Lower leg skin (tissue), 3 donors: Measurements from ENCODE around the gene SMPDL3A.

Experiments
- POLR2A ChIP-seq, 2 donors: fragments of 450-650 bp; IDR thresholded peaks; one replicate each; pipeline ENCODE4 v1.6.1; 2016 to 2017; ENCODE audit warnings: antibody characterized with exemption in 2 of 2, mild to moderate bottlenecking in 1 of 2, moderate library complexity in 1 of 2
- TF ChIP-seq, protein P1 (sequence below), 3 donors: fragments of 450-650 bp; IDR thresholded peaks; one replicate each; pipeline ENCODE4 v1.5.1; 2016; ENCODE audit warnings: antibody characterized with exemption in 3 of 3, mild to moderate bottlenecking in 3 of 3, moderate library complexity in 2 of 3

GRCh38 chr6:122755901-122756300 is 33.2 kb upstream of the SMPDL3A start:
- no peak for TF ChIP-seq POLR2A (IDR thresholded peaks at IDR 0.05)
- TF ChIP-seq, protein P1, sequence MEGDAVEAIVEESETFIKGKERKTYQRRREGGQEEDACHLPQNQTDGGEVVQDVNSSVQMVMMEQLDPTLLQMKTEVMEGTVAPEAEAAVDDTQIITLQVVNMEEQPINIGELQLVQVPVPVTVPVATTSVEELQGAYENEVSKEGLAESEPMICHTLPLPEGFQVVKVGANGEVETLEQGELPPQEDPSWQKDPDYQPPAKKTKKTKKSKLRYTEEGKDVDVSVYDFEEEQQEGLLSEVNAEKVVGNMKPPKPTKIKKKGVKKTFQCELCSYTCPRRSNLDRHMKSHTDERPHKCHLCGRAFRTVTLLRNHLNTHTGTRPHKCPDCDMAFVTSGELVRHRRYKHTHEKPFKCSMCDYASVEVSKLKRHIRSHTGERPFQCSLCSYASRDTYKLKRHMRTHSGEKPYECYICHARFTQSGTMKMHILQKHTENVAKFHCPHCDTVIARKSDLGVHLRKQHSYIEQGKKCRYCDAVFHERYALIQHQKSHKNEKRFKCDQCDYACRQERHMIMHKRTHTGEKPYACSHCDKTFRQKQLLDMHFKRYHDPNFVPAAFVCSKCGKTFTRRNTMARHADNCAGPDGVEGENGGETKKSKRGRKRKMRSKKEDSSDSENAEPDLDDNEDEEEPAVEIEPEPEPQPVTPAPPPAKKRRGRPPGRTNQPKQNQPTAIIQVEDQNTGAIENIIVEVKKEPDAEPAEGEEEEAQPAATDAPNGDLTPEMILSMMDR (IDR thresholded peaks at IDR 0.05), result no peak
